Left cardiac atrium (tissue), 4 donors: ENCODE data around the gene CIRBP. TPM values are rescaled to one million over a fixed set of nuclear protein-coding genes. Genes with fewer than 3 reads are reported as not detected.

Experiments used
- ATAC-seq, 2 donors: fragments of 200-7000 bp; cut with Tn5 transposase; one replicate each; pipeline ENCODE4 v1.9.1; 2020; ENCODE audit warnings: mild to moderate bottlenecking in 2 of 2, moderate library complexity in 2 of 2
- DNase-seq: peaks from one replicate; pipeline ENCODE4 v3.0.0-alpha.2; 2020
- intact Hi-C, 2 donors: fragments of 100-400 bp; cut with DNase I; formaldehyde crosslinking; loops; one replicate each; pipeline versions ENCODE4 v1.14.1 to v1.15.1; 2022 to 2023
- total RNA-seq, 2 donors: library from RNA; stranded (reverse); fragmentation: NEBNext Ultra II Directional; extraction: Animal tissue kit (Norgen Biotek cat#: 25700); gene quantifications; one replicate each; pipeline ENCODE4 v1.2.1, GENCODE V29; 2021
- donor health status: DM: no; HTN: yes; CAD: no.
- donor health status: DM: no; HTN: yes; CAD: no; lungs with severe emphysema.
- donor health status: DM: yes; HTN: yes; CAD: no.
- donor health status: Dilated cardiomyopathy.

The CIRBP gene
- total RNA-seq, 2 donors from 2014 or later = 229 to 379 TPM

DNA sequence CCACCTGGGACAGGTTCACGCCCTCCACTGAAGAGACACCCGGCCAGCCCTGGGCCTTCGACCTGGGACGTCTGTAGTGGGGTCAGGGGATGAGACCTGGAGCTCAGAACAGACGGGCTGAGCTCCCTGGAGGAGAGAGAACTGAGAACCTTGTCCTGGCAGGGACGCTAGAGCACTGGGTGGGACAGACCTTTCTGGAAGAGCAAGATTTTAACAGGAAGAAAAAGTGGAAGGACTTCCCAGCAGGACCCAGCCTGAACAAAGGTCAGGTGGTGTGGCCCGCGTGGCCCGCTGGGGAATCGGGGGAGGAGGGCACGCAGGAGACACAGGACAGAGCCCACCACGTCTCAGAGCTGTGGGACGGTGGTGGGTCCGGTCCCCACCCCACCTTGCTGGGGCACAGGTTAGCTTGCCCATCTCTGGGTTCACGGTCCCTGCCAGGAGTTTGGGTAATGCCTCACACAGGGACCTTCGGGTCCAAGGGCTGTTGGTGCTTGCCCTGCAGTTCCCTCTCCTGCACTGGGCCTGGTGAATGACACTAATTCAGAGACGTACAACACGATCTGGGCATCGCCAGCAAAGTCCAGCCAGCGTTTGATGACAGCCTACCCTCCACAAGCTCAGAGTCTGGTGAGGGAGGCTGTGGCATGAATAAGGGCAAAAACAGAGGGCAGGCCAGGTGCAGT, 15.3 kb downstream of the CIRBP start:
- DNase-seq (no peak), ATAC-seq (no peak)
- intact Hi-C loops = loop anchor here (10.0 kb wide), 3 partner anchors 60 to 170 kb away; partner anchors contain the start of gene APC2 (in 1 of the 2)

DNA sequence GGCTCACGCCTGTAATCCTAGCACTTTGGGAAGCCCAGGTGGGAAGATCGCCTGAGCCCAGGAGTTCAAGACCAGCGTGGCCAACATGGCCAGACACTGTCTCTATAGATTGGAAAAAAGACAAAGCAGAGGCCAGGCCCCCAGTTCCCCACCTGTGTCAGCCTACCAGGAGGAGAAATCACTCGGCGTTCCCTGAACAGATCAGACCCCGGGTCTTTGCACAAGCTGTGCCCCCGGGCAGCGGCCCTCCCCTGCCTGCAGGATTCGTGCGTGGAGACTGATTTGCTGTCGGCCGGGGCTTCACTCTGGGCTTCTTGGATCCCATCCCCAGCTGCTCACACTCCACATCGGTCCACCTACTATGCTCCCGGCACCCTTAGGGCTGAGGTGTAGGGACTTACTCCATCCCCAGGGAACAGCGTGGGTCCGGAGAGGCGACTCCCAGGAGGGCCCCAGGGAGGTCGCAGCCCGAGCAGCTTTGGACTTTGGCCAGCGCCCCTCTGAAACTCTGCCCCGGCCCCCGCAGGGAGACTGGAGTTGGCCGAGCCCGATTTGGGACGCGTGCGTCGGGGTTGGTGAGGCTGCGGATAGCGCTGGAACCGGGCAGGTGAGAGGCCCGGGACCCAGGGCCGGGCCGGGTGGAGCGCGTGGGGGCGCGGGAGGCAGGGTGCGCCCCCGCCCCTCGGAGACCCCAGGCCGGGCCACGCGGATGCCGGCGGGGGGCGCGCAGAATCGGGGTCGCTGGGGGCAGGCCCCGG, 16.0 kb downstream of the CIRBP start:
- ATAC-seq = no peak
- no peak for DNase-seq
- intact Hi-C loops = loop anchor here (10.0 kb wide), 3 partner anchors 60 to 170 kb away; partner anchors contain the start of gene APC2 (in 1 of the 2)

DNA sequence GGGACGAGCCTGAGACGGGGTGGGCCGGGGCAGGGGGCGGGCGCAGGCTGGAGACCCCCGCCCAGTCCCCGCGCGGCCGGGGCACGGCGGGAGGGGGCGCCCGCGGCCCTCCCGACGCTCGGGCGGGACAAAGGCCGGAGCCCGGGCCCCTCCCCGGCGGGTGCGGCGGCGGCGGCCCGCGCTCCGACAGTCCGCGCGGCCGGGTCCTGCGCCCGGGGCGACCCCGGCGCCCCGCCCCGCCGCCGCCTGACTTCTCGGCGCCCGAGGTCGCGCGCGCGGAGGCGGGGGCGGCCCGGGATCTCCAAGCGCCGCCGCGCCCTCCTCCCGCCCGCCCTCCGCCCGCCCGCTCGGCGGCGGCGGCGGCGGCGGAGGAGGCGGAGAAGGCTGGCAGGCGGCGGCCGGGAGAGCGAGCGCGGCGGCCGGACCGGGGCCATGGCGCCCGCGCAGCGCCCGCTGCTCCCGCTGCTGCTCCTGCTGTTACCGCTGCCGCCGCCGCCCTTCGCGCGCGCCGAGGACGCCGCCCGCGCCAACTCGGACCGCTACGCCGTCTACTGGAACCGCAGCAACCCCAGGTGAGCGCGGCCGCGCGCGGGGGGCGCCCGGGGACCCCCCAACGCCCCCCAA, 16.7 kb downstream of the CIRBP start, which contains the start of gene EFNA2:
EFNA2 (plus strand) TSS at position 137 of the 624 bp plus-strand sequence; CDS start at position 433, 296 bp downstream.
- DNase-seq (no peak), ATAC-seq (no peak)
- intact Hi-C loops = loop anchor here (10.0 kb wide), 3 partner anchors 59 to 169 kb away; partner anchors contain the start of gene APC2 (in 1 of the 2)

DNA sequence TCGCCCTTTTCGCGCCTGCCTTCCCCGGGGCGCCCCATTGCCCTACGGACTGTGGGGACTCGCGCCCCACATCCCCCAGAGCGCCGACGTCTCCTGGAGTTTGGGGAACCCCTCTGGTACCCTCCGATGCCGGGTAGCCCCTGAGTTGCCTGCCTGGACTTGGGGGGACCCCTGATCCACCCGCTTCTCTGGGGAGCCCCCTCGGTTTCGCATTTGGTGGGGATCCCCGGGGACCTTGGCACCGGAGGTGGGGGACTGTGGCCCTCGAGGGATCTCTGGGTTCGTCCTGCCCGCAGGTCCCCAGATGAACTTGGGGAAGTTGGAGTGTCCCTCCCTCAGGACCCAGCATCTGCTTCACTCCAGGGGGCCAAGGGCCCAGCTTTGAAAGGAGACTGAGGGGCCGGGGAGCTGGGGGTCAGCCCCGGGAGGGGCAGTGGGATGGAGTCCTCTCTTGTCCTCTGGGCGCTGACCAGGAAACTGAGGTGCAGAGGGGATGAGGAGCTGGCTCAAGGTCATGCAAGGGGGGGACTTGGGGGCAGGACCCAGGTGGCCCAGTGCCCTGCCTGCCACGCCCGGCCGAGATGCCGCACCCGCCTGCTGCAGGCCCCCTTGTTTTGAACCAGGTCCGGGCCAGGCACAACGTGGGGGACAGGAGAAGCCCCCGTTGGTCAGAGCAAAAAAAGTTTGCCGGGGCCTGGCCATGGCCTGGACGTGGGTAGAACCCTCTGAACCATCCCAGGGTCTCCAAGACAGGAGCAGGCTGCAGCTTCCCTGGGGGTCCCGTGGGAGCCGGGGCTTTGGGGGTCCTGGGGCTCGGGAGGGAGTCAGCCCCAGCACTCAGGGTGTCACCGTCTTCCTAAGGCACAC, 17.6 kb downstream of the CIRBP start:
- intact Hi-C loops = loop anchor here (10.0 kb wide), 3 partner anchors 58 to 168 kb away; partner anchors contain the start of gene APC2 (in 1 of the 2)

DNA sequence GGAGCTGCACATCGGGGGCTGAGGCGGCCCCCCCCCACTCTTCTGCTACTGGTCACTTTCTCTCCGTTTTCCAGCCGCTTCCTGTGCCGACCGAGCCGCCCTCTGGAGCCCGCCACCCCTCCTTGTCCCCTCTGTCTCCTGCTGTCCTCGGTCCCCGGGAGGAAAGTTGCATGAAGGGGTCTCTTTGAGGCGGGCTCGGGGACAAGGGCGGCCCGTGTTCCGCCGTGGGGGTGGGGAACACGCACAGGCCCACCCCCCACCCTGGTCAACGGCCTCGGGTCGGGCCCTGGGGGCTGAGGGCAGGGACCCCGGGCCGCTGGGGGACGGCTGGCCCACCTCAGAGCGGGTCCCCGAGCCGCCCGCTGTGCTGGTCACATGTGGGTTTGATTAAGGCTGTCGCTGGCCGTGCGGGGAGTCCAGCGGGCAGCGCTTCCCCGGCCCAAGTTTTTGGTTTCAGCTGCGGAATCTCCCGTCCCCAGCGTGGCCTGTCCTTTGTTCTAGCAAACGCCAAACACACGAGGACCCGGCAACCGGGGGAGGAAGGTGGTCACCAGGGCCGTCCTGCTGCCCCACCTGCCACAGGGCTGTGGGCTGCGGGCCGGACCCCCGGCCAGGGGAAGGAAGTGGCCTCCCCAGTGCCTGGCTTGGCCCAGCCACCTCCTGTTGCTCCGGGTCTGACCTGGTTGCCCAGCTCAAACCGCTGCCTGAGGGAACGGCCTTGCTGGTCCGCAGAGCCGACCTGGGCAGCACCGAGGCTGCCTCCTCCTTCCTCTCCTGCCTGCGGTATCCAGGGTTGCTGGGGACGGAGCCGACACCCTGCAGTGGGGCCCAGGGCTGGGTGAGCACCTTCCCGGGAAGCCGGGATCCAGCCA, 18.5 kb downstream of the CIRBP start:
- DNase-seq (no peak), ATAC-seq (no peak)
- intact Hi-C loops = loop anchor here (10.0 kb wide), 3 partner anchors 57 to 167 kb away; partner anchors contain the start of gene APC2 (in 1 of the 2)

More for the DNA sequence above, 17.6 kb downstream of the CIRBP start:
- no peak for ATAC-seq
- DNase-seq = no peak

DNA sequence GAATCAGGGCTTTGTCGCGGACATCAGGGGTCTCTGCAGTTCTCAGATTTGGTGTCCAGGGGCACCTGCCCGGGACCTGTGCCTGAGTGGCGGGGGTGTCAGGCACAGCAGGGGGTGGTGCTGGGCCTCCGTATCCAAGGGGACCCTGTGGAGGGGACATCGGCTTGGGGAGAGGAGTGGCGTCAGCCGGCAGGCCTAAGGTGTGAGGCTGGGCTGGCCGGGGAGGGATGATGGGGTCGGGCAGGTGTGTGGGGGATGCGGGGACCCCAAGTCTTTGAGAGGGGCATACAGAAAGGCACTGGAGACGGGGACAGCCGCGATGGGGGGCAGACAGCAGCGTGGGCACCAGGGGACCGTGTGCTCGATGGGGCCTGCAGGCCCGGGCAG, 19.1 kb downstream of the CIRBP start:
- intact Hi-C loops = loop anchor here (10.0 kb wide), 3 partner anchors 57 to 167 kb away; partner anchors contain the start of gene APC2 (in 1 of the 2)
- no peak for DNase-seq
- ATAC-seq = no peak

DNA sequence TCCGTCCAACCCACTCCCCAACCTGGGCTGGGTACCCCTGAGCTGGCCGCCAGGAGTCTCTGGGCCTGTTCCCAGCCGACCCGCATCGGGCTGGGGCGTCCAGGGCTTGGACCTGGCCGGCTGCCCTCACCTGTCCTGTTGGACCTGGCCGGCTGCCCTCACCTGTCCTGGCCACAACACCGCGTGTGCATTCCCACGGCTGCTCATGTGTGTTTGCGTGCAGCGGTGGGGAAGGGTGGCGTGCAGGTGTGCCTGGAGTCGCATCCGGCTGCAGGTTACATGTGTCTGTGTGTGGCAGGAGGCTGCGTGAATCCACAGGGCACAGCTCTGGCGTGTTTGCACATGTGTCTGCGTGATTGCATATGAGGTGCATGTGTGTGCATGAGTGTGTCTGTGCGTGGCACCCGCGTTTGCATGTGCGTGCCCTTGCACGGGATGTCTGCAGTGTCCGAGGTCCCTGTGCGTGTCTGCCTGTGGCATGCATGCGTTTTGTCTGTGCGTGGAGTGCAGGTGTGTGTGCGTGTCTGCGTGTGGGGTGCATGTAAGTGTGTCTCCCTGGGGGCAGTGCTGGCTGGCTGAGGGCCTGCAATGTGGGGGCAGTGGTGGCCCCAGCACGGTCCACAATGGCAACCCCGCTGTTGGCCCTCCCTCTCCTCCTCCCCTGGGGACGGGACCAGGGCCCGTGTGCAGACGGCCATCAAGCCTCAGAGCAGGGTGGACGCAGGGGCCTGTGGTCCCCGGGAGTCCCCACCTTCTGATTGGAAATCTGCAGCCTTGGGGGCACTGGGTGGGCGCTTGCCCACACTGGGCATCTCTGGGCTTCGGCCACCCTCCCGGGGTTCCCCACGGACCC, 19.9 kb downstream of the CIRBP start:
- ATAC-seq = no peak
- no peak for DNase-seq
- intact Hi-C loops = loop anchor here (10.0 kb wide), 3 partner anchors 56 to 166 kb away; partner anchors contain the start of gene APC2 (in 1 of the 2)

DNA sequence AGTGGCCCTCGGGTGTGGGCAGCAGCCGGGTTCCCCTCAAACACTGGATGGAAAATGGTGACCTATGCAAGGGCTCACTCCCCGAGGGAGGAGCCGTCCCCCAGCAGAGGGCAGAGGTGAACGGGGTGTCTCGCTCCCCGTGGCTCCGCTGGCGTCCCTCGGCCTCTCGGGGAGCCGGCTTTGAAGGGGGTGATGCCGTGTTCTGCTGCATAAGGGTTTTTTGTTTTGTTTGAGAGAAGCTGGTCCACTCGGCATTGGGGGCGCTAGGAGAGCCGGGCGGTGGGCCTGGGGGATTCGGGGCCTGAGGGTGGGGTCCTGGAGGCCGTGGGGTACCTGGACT, 20.5 kb downstream of the CIRBP start:
- DNase-seq (no peak), ATAC-seq (no peak)
- intact Hi-C loops = loop anchor here (10.0 kb wide), 3 partner anchors 55 to 165 kb away; partner anchors contain the start of gene APC2 (in 1 of the 2)

DNA sequence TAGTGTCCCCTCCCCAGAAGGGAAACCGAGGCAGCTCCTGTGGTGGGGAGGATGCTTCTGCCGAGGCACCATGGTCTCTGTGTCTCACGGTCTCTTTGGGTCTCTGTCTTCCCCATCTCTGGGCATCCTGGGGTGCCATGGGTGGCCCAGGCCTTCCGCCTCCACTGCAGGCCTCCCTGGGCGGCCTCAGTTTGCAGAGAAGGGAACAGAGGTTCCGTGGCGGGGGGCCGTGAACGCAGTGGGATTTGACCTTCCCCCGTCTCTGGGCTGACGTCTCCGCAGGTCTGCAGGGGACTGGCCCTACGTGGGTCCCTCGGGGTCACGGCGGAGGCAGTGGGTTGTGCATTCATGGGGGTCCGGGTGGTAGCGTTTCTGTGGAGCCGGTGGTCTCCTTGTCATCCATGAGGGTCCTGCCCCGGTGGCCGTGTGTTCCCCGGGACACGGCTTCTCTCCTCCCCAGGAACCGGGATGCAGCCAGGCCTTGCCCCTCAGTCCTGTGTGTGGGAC, 21.1 kb downstream of the CIRBP start:
- ATAC-seq (no peak), DNase-seq (no peak)
- intact Hi-C loops = no loop called here

DNA sequence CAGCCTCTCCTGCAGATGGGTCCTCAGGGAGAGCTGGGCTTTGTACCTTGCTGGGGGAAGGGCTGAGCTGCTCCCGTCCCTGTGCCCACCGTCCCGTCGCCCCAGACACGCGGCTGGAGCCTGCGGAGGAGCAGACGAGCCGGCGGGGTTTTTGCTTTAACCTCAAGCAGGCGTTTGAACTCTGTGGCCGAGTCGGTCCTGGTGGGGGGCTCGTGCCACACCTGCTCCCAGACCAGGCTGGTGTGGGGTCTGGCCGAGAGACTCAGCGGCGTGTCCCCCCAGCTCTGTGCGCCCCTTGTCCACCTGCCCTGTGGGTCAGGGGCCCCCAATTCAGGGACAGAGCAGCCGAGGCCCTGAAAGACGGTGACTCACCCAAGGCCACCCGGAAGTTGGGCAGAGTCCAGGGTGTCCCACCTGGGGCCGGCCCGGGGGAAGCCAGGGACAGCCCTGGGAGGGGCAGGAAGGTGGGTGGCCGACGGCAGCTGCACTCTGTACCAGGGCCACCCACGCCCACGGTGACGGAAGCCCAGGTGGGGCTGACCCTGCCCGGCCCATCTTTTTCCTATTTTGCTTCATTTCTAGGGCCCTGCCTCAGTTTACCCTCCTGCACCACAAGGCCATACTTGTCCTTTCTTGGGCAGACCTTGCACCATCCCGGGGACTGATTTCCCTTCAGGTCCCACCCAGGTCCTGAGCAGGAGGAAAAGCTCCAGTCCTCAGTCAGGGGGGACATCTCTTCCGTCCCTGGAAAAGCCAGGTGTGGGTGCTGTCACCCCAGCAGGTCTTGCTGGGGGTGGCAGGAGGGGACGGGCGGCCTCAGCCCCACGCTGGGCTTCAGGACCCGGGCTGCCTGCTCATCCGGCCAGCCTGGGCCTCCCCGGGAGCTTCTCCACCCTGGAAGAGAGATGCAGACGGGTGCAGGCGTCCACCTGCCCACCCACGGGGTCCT, 21.8 kb downstream of the CIRBP start:
- ATAC-seq (no peak), DNase-seq (no peak)
- intact Hi-C loops = no loop called here

DNA sequence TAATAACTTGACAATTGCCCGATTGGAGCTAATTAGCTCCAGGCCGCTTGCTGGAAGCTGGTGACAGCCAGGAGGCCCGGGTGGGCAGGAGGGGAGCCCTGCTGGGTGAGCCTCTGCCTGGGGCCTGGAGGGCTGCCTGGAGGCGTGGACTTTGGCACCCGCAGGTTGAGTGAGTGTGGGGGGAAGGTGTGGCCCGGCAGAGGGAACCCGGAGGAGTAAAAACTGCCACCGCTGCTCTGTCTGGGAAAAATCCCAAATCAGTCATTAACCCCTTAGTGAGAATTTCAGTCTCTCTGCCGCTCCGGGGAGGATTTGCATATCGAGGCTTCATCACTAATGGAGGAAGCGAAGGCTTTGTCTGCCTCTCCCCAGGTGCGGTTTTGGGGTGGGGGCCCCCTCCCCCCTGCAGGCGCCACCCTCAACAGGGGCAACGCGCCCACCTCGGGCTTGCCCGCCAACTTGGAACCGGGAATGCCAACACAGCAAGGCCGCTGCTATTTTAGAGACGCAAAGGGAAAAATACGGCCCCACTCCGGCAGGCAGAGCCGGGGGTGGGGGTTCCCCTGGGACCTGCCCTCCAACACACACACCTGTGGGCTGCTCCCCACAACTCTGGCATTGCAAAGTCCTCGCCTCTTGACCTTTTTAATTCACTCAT, 22.8 kb downstream of the CIRBP start:
- ATAC-seq = no peak
- intact Hi-C loops = no loop called here
- DNase-seq = no peak

DNA sequence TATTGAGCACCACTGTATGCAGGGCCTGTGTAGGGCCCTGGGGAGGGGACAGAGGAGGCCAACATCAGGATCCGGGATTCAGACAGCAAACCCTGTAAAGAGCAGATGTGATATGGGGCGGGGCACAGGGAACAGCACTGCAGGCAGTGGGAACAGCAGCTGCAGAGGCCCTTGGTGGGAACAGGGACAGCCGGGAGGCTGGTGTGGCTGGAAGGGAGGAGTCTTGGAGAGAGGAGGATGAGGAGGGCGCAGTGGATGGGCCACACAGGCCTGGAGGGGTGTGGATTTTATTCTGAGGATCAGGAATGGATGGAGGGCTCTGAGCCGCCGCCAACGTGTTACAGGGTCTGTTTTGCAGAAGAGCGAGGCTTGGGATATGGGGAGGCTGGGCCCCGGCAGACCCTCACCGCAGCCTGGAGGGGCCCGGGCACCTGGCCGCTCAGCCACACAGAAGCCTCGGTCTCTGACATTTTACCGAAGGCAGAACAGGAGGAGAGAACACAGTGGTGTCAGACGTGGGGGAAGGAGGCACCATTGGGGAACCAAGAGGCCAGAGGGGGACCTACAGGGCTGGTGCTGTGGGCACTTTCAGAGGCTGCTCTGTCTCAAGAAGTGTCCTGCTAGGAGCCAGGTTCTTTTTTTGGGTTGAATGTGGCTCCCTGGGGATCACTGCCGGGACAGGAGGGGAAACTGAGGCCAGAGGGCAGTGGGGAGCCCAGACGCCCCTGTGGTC, 23.5 kb downstream of the CIRBP start:
- DNase-seq (no peak), ATAC-seq (no peak)
- intact Hi-C loops = no loop called here

DNA sequence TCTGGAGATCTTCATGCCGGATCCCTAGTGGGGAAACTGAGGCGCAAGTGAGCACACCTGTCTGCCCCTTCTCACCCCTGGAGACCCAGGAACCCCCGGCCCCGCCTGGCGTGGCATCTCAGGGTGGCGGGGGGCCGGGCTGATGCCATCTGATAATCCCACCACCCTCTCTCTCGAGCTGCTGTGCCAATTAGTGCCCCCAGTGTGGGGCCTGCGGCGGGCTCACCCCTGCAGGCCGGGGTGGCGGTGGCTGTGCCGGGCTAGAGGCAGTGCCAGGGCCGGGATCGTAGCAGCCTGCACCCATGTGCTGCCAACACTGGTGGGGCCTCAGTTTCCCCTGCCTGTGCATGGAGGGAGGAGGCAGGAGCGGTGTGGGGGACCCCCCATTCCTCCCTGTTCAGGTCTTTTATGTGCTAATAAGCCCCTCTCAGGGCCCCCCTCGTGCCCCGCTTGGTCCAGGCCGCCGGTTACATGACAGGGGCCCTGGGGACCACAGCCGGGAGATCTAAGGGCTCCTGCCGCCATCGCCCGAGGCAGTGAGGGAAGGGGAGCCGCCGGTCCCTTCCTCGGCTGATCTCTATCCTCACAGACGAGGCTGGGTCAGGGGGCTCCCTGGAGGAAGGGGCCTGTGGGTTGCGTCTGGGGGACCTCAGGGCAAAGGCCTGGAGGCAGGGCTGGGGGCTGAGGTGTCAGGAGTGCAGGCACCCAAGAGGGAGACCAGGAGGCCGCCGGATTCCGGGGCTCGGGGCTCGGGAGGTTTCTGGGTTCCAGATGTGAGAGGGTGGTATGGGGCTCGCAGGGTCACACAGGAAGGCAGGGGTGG, 24.9 kb downstream of the CIRBP start:
- ATAC-seq (no peak), DNase-seq (no peak)
- intact Hi-C loops = no loop called here

DNA sequence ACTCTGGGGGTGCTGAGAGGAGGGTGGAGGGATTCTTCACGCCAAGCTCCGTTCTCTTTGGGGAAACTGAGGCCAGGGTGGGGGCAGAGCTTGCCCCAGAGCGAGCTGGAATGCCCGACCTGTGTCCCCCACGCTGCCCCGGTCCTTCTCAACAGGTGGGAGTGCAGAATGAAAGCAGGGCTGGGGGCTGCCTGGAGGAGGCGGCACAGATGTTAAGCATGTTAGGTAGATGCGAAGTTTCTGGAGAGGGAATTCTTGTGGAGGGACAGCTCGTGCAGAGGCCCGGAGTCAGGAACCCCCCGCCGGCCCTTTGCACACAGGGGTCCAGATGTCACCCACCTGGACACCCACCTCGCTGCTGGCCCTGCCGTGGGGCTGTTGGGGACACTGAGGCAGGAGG, 25.6 kb downstream of the CIRBP start:
- DNase-seq (no peak), ATAC-seq (no peak)
- intact Hi-C loops = no loop called here
